Esophagus squamous epithelium (tissue), 4 donors: ENCODE results near the gene FUCA2.

Experiments used
- CTCF ChIP-seq, 6 experiments: fragments of 450-650 bp in 4 of 6; fragments of 200-600 bp in 2 of 6; sonication (generic) in 2 of 6; IDR thresholded peaks; one replicate each; pipeline ENCODE4 v1.5.1; 2016 to 2019; ENCODE audit warnings: antibody characterized with exemption in 6 of 6, mild to moderate bottlenecking in 4 of 6, moderate library complexity in 4 of 6
- POLR2A ChIP-seq, 4 donors: fragments of 450-650 bp; IDR thresholded peaks; one replicate each; pipeline ENCODE4 v1.6.1; 2017; ENCODE audit warnings: antibody characterized with exemption in 4 of 4, mild to moderate bottlenecking in 4 of 4, moderate library complexity in 3 of 4

- no peak for TF ChIP-seq CTCF (IDR thresholded peaks at IDR 0.05)
- no peak for TF ChIP-seq POLR2A (IDR thresholded peaks at IDR 0.05)
Measured at GRCh38 chr6:143449082-143449713, 62.3 kb downstream of the FUCA2 start.
